H1 (cell line): ENCODE data around the gene PAX4. TPM values are rescaled to one million over a fixed set of nuclear protein-coding genes. Genes with fewer than 3 reads are reported as not detected.

ENCODE experiments used
- CTCF ChIA-PET: fragments of 300-600 bp; sonication (Branson Sonifier 250); formaldehyde crosslinking; loops from one replicate; lab custom pipeline; 2021; ENCODE audit not compliant: partially characterized antibody; lab: Charles Lee
- POLR2A ChIA-PET: fragments of 300-600 bp; sonication (Branson Sonifier 250); formaldehyde crosslinking; loops from one replicate; lab custom pipeline; 2021; ENCODE audit warnings: inconsistent platforms; ENCODE audit not compliant: partially characterized antibody; lab: Charles Lee
- DNase-seq, 2 experiments: peaks; one replicate each; pipeline versions ENCODE4 v3.0.0 to v3.0.0-alpha.2; 2010 to 2022; ENCODE audit warnings: low spot score in 2 of 2, low read depth in 1 of 2, mixed read lengths in 1 of 2
- FAIRE-seq: peaks from 2 replicates; lab custom pipeline; 2011; peaks lifted over from hg19 to GRCh38; lab: Jason Lieb, UNC
- H2AFZ ChIP-seq: 2 replicates; pipeline ENCODE4 v1.8.1; 2012; ENCODE audit warnings: low read length, inconsistent platforms
- H2AK5ac ChIP-seq: 2 replicates; pipeline ENCODE4 v1.6.1; 2013; ENCODE audit warnings: low read depth, low read length
- H2BK120ac ChIP-seq: replicated peaks from 2 replicates; pipeline ENCODE3; 2013; ENCODE audit warnings: low read depth, low read length, inconsistent platforms
- H2BK12ac ChIP-seq: 2 replicates; pipeline ENCODE4 v1.6.1; 2013; ENCODE audit warnings: low read depth, low read length
- H2BK15ac ChIP-seq: 2 replicates; pipeline ENCODE4 v1.6.1; 2013; ENCODE audit warnings: low read length
- H2BK20ac ChIP-seq: 2 replicates; pipeline ENCODE4 v1.6.1; 2013; ENCODE audit warnings: low read length
- H2BK5ac ChIP-seq: 2 replicates; pipeline ENCODE4 v1.6.1; 2013; ENCODE audit warnings: low read depth, low read length
- H3K14ac ChIP-seq: 2 replicates; pipeline ENCODE4 v1.6.1; 2013; ENCODE audit warnings: inconsistent platforms; ENCODE audit not compliant: insufficient read length
- H3K18ac ChIP-seq: 2 replicates; pipeline ENCODE4 v1.6.1; 2013; ENCODE audit warnings: low read length; ENCODE audit errors: extremely low read depth
- H3K23ac ChIP-seq: 2 replicates; pipeline ENCODE4 v1.6.1; 2013; ENCODE audit warnings: inconsistent platforms; ENCODE audit not compliant: insufficient read length
- H3K23me2 ChIP-seq: 2 replicates; pipeline ENCODE4 v1.6.1; 2013; ENCODE audit warnings: low read depth, low read length
- H3K27ac ChIP-seq: 2 replicates; pipeline ENCODE4 v1.6.1; 2011; ENCODE audit warnings: low read depth, low read length, inconsistent platforms
- H3K27me3 ChIP-seq, 4 experiments: replicated peaks in 1 of 4; 1 replicate in 1 of 4; 2 replicates in 3 of 4; pipeline versions ENCODE4 v1.6.1 to v1.8.1; 2011 to 2013; ENCODE audit warnings: low read length in 3 of 4, mild to moderate bottlenecking in 3 of 4, inconsistent platforms in 2 of 4, mixed read lengths in 2 of 4, moderate library complexity in 1 of 4; ENCODE audit not compliant: control insufficient read depth in 3 of 4, insufficient read depth in 3 of 4; ENCODE audit errors: extremely low read depth in 1 of 4
- H3K36me3 ChIP-seq, 4 experiments: 2 replicates each; pipeline versions ENCODE4 v1.6.1 to v1.8.1; 2011 to 2013; ENCODE audit warnings: mild to moderate bottlenecking in 4 of 4, low read length in 3 of 4, moderate library complexity in 2 of 4, control low read depth in 1 of 4, inconsistent platforms in 1 of 4; ENCODE audit not compliant: insufficient read depth in 4 of 4, control insufficient read depth in 2 of 4
- H3K4ac ChIP-seq: replicated peaks from 2 replicates; pipeline ENCODE3; 2013; ENCODE audit warnings: low read length, low read depth, mixed read lengths, inconsistent platforms; ENCODE audit not compliant: insufficient read length
- H3K4me1 ChIP-seq, 4 experiments: replicated peaks in 1 of 4; 1 replicate in 1 of 4; 2 replicates in 3 of 4; pipeline versions ENCODE4 v1.6.1 to v1.8.1; 2011 to 2013; ENCODE audit warnings: low read length in 3 of 4, inconsistent platforms in 2 of 4, mixed read lengths in 1 of 4; ENCODE audit not compliant: insufficient read depth in 4 of 4, control insufficient read depth in 3 of 4
- H3K4me2 ChIP-seq, 2 experiments: 2 replicates each; pipeline versions ENCODE4 v1.6.1 to v1.8.1; 2011 to 2013; ENCODE audit warnings: low read depth in 2 of 2, low read length in 2 of 2, control low read depth in 1 of 2, inconsistent platforms in 1 of 2, mild to moderate bottlenecking in 1 of 2; ENCODE audit not compliant: insufficient read depth in 1 of 2
- H3K4me3 ChIP-seq, 4 experiments: fragments of 200-600, 300-600 bp in 1 of 4; sonication (generic), shearing (Covaris generic), sonication (Bioruptor Twin) in 1 of 4; 2 replicates each; pipeline versions ENCODE4 v1.5.1 to v1.8.1; 2011 to 2016; ENCODE audit warnings: low read length in 4 of 4, low read depth in 3 of 4, control low read depth in 2 of 4, inconsistent platforms in 2 of 4, mild to moderate bottlenecking in 2 of 4, mixed read lengths in 1 of 4, moderate library complexity in 1 of 4; ENCODE audit not compliant: insufficient read depth in 2 of 4; ENCODE audit errors: extremely low read depth in 1 of 4
- H3K56ac ChIP-seq: replicated peaks from 2 replicates; pipeline ENCODE3; 2013; ENCODE audit warnings: low read depth, mild to moderate bottlenecking, mixed read lengths, low read length, inconsistent platforms; ENCODE audit not compliant: insufficient read length
- H3K79me1 ChIP-seq: 2 replicates; pipeline ENCODE4 v1.6.1; 2013; ENCODE audit warnings: low read depth, low read length, control low read depth
- H3K79me2 ChIP-seq, 2 experiments: 2 replicates each; pipeline versions ENCODE4 v1.6.1 to v1.8.1; 2012 to 2013; ENCODE audit warnings: low read length in 2 of 2, mild to moderate bottlenecking in 2 of 2, inconsistent platforms in 1 of 2; ENCODE audit not compliant: insufficient read depth in 2 of 2, control insufficient read depth in 1 of 2
- H3K9ac ChIP-seq, 4 experiments: replicated peaks in 1 of 4; 1 replicate in 1 of 4; 2 replicates in 3 of 4; pipeline versions ENCODE4 v1.6.1 to v1.8.1; 2011 to 2013; ENCODE audit warnings: low read depth in 3 of 4, low read length in 3 of 4, control low read depth in 2 of 4, mild to moderate bottlenecking in 2 of 4, moderate library complexity in 2 of 4, inconsistent platforms in 1 of 4; ENCODE audit errors: extremely low read depth in 1 of 4
- H3K9me3 ChIP-seq, 2 experiments: 2 replicates each; pipeline versions ENCODE4 v1.6.1 to v1.8.1; 2012 to 2013; ENCODE audit warnings: mild to moderate bottlenecking in 2 of 2, moderate library complexity in 2 of 2, control low read depth in 1 of 2, inconsistent platforms in 1 of 2, low read depth in 1 of 2, low read length in 1 of 2, mixed read lengths in 1 of 2; ENCODE audit not compliant: insufficient read depth in 2 of 2
- H4K20me1 ChIP-seq, 2 experiments: replicated peaks in 1 of 2; 2 replicates each; pipeline versions ENCODE3 to v1.8.1; 2011 to 2013; ENCODE audit warnings: inconsistent platforms in 2 of 2, low read length in 2 of 2, mild to moderate bottlenecking in 1 of 2; ENCODE audit not compliant: insufficient read depth in 2 of 2, control insufficient read depth in 1 of 2
- H4K5ac ChIP-seq: 2 replicates; pipeline ENCODE4 v1.6.1; 2013; ENCODE audit warnings: low read length, low read depth, mixed read lengths, inconsistent platforms; ENCODE audit not compliant: insufficient read length
- H4K8ac ChIP-seq: 2 replicates; pipeline ENCODE4 v1.8.0; 2013; ENCODE audit warnings: mild to moderate bottlenecking, moderate library complexity, low read length, inconsistent platforms; ENCODE audit not compliant: insufficient read depth; ENCODE audit errors: extremely low read depth
- H4K91ac ChIP-seq: replicated peaks from 2 replicates; pipeline ENCODE3; 2013; ENCODE audit warnings: low read length, mixed read lengths, inconsistent platforms; ENCODE audit not compliant: insufficient read length
- BCL11A ChIP-seq, 2 experiments: IDR thresholded peaks; one replicate each; pipeline ENCODE4 v1.6.1; 2011; ENCODE audit warnings: low read depth in 2 of 2, low read length in 2 of 2, mild to moderate bottlenecking in 2 of 2
- GABPA ChIP-seq: IDR thresholded peaks from 2 replicates; pipeline ENCODE4 v1.6.1; 2011; ENCODE audit warnings: mild to moderate bottlenecking, low read length, moderate library complexity, borderline replicate concordance; ENCODE audit not compliant: insufficient read depth
- KDM5A ChIP-seq: fragments of 200-600 bp; IDR thresholded peaks from 2 replicates; pipeline ENCODE4 v1.7.1; 2012; ENCODE audit warnings: mild to moderate bottlenecking, low read length, inconsistent platforms, mixed read lengths
- NANOG ChIP-seq: IDR thresholded peaks from 2 replicates; pipeline ENCODE4 v1.6.1; 2011; ENCODE audit warnings: low read length, low read depth, mild to moderate bottlenecking, inconsistent platforms; ENCODE audit not compliant: insufficient read depth, poor library complexity, severe bottlenecking
- PHF8 ChIP-seq: fragments of 200-600 bp; sonication (generic); conservative IDR thresholded peaks from 2 replicates; pipeline ENCODE4 v1.7.1; 2012; ENCODE audit warnings: low read depth, mild to moderate bottlenecking, inconsistent platforms, low read length, moderate library complexity
- SIN3A ChIP-seq, 2 experiments: IDR thresholded peaks in 1 of 2; conservative IDR thresholded peaks in 1 of 2; 2 replicates each; pipeline ENCODE4 v1.6.1; 2011 to 2012; ENCODE audit warnings: low read length in 2 of 2, improper control_type of control experiment in 1 of 2, low read depth in 1 of 2, mild to moderate bottlenecking in 1 of 2
- SP4 ChIP-seq: IDR thresholded peaks from 2 replicates; pipeline ENCODE4 v1.6.1; 2012; ENCODE audit warnings: low read length, inconsistent platforms
- TAF7 ChIP-seq: optimal IDR thresholded peaks from 2 replicates; pipeline ENCODE3; 2011; ENCODE audit warnings: low read depth, mild to moderate bottlenecking, inconsistent platforms, low read length, moderate library complexity, borderline replicate concordance
- WGBS, 2 experiments: shearing (Covaris generic) in 1 of 2; methylation state at CpG; one replicate each; pipeline versions ENCODE4 v1.1.6 to v1.1.7; 2013 to 2015; ENCODE audit warnings: low lambda C conversion rate in 2 of 2, mixed read lengths in 2 of 2, inconsistent platforms in 1 of 2, low coverage in 1 of 2, missing lambda C conversion rate in 1 of 2; ENCODE audit not compliant: insufficient replicate concordance in 2 of 2, insufficient coverage in 1 of 2, insufficient read length in 1 of 2; ENCODE audit errors: extremely low coverage in 1 of 2, missing lambda C conversion rate in 1 of 2; 5-methylcytosine and 5-hydroxymethylcytosine counted together
- polyA plus RNA-seq, 7 experiments: library from polyadenylated mRNA; depleted of rRNA in 3 of 7; stranded (reverse) in 5 of 7; unstranded in 2 of 7; fragments of >200 nt in 5 of 7; fragments of 200-250 nt in 2 of 7; gene quantifications; 1 replicate in 5 of 7; 2 replicates in 1 of 7; 4 replicates in 1 of 7; pipeline versions ENCODE4 v1.2.1 to v1.2.3, GENCODE V29; 2011 to 2013; ENCODE audit warnings: missing spikeins in 2 of 7, mixed read lengths in 2 of 7
- total RNA-seq: library from RNA; stranded (reverse); fragmentation: NEBNext Ultra II Directional; extraction: Animal tissue kit (Norgen Biotek cat#: 25700); gene quantifications from 2 replicates; pipeline ENCODE4 v1.2.1, GENCODE V29; 2021

PAX4 gene
- total and polyA plus RNA-seq, 2 of the 8 experiments (the other 6 are each of a cell fraction or from before 2014, with no cell fraction given), result 0.20 TPM; not detected in 1

DNA sequence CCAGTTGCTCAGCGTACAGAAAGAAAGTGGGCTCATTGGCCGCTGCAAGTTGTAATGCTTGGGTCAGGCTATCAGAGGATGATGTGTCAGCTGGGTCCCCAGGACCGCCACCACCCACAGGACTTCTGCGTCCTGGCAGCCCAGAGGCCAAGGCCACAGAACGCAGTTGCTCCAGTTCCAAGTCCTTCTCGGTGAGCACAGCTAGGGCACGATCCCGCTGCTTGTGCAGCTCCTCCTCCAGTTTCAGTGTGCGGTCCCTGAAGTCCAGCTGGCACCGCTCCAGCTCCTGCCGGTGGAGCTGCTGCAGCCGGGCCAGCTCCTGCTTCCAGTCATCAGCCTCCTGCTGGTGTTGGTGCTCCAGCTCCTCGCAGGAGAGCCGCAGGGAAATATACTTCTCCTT is 35.6 kb downstream of the PAX4 start:
- H3K4ac ChIP-seq, result no peak overlapping the region
- H4K5ac ChIP-seq, result no peak overlapping the region
- peaks cover 0 to 18% (median 6%) of the 10 kb centered on the region in 4 experiments; a peak in 4 of 8 replicates for H3K36me3 ChIP-seq
- H3K4me3 ChIP-seq, result no peak overlapping the region
- H4K8ac ChIP-seq, result no peak overlapping the region
- H2BK15ac ChIP-seq, result no peak overlapping the region
- peaks cover 7% of the 10 kb centered on the region for H3K23me2 ChIP-seq
- H3K14ac ChIP-seq, result no peak overlapping the region
- peaks cover 6 to 12% (median 7%) of the 10 kb centered on the region in 4 experiments for H3K4me1 ChIP-seq
- peaks cover 8 to 14% of the 10 kb centered on the region in 2 experiments for H4K20me1 ChIP-seq
- no peak overlapping the region for H3K9ac ChIP-seq
- H3K27ac ChIP-seq, result no peak overlapping the region
- no peak overlapping the region for H3K23ac ChIP-seq
- TF ChIP-seq GABPA (no peak), KDM5A (no peak), PHF8 (no peak), NANOG (no peak), SP4 (no peak), TAF7 (no peak), SIN3A (conservative IDR thresholded peaks at IDR 0.05 in 1 of 2, IDR thresholded peaks at IDR 0.05 in 1 of 2; ENCODE audit: low read depth in 1 of 2, low read length in 2 of 2) (no peak), BCL11A (IDR thresholded peaks at IDR 0.05; ENCODE audit: low read depth in 2 of 2, low read length in 2 of 2) (no peak)
- TF ChIP-seq, all 59 proteins: peak for 0
- Histone ChIP-seq H2AFZ (no peak overlapping the region), H3K27me3 (peaks cover 5 to 18% (median 17%) of the 10 kb centered on the region in 4 experiments), H3K18ac (no peak overlapping the region), H3K56ac (no peak overlapping the region), H2BK5ac (no peak overlapping the region), H4K91ac (no peak overlapping the region), H3K4me2 (no peak overlapping the region), H2BK120ac (no peak overlapping the region), H2AK5ac (no peak overlapping the region), H3K9me3 (no peaks in the 10 kb centered on the region), H2BK20ac (no peak overlapping the region), H3K79me1 (peaks cover 11% of the 10 kb centered on the region; the same call in 1 of the 2 replicates), H3K79me2 (peaks cover 0 to 19% of the 10 kb centered on the region in 2 experiments; a peak in 1 of 4 replicates), H2BK12ac (no peak overlapping the region)
- DNase-seq, result no peak
- CTCF ChIA-PET, result interaction anchor here (0.7 to 1.7 kb wide), 7 partner anchors 8 to 190 kb away, joined by 3 to 5 read pairs (median 4); partner anchors contain the start of gene ZNF800
- FAIRE-seq, result no peak
- WGBS, 2 experiments, result 96% methylated on average over 13 of the region's 14 CpGs; no CpG with 5 or more reads in 1 of the 2 experiments
- POLR2A ChIA-PET, result interaction anchor here (0.6 to 1.0 kb wide), 3 partner anchors 10 to 797 kb away, joined by 3 read pairs; no protein-coding TSS in a partner anchor
